IMR-90 (cell line): ENCODE data around the gene ABCF3. TPM values are rescaled to one million over a fixed set of nuclear protein-coding genes. Genes with fewer than 3 reads are reported as not detected.

Experiments
- ATAC-seq: fragments of 200-7000 bp; cut with Tn5 transposase; 2 replicates; pipeline ENCODE4 v1.9.1; 2020; ENCODE audit warnings: low read depth, mild to moderate bottlenecking, moderate library complexity
- BruUV-seq: library from RNA; stranded (reverse); fragments of 400-500 nt; replicated peaks from 2 replicates; lab custom pipeline; 2021; lab: Mats Ljungman, UMichigan
- CTCF ChIA-PET: fragments of 300-600 bp; formaldehyde crosslinking; extraction: SDS; loops from one replicate; lab custom pipeline; 2021; ENCODE audit warnings: antibody characterized with exemption; lab: Yijun Ruan, JAX
- POLR2A ChIA-PET: fragments of 300-600 bp; sonication (Branson Sonifier 250); formaldehyde crosslinking; loops from one replicate; lab custom pipeline; 2022; ENCODE audit warnings: antibody characterized with exemption; ENCODE audit not compliant: unreplicated experiment; lab: Charles Lee
- DNase-seq: peaks from one replicate; pipeline ENCODE4 v3.0.0; 2013
- H2AFZ ChIP-seq: replicated peaks from 2 replicates; pipeline ENCODE3; 2013; ENCODE audit warnings: low read length, mild to moderate bottlenecking; ENCODE audit not compliant: poor library complexity
- H2AK5ac ChIP-seq: 2 replicates; pipeline ENCODE4 v1.6.1; 2013; ENCODE audit warnings: low read depth, low read length, inconsistent platforms
- H2AK9ac ChIP-seq: replicated peaks from 2 replicates; pipeline ENCODE3; 2013; ENCODE audit warnings: mild to moderate bottlenecking, low read depth, low read length, moderate library complexity; ENCODE audit not compliant: poor library complexity
- H2BK120ac ChIP-seq: 2 replicates; pipeline ENCODE4 v1.6.1; 2013; ENCODE audit warnings: low read depth, low read length, inconsistent platforms
- H2BK15ac ChIP-seq: 3 replicates; pipeline ENCODE4 v1.6.1; 2013; ENCODE audit warnings: low read depth, low read length, inconsistent platforms
- H2BK20ac ChIP-seq: 2 replicates; pipeline ENCODE4 v1.6.1; 2013; ENCODE audit warnings: low read depth, mild to moderate bottlenecking, inconsistent platforms, low read length, moderate library complexity
- H2BK5ac ChIP-seq: 2 replicates; pipeline ENCODE4 v1.6.1; 2013; ENCODE audit warnings: mild to moderate bottlenecking, low read depth, low read length, inconsistent platforms; ENCODE audit not compliant: poor library complexity, severe bottlenecking
- H3K14ac ChIP-seq: replicated peaks from 2 replicates; pipeline ENCODE4 v1.6.1; 2013; ENCODE audit warnings: low read depth, low read length, inconsistent platforms
- H3K18ac ChIP-seq: 2 replicates; pipeline ENCODE4 v1.6.1; 2013; ENCODE audit warnings: low read depth, low read length, control low read depth
- H3K23ac ChIP-seq: 2 replicates; pipeline ENCODE4 v1.6.1; 2013; ENCODE audit warnings: low read depth, low read length, inconsistent platforms
- H3K27ac ChIP-seq: 2 replicates; pipeline ENCODE4 v1.5.1; 2013; ENCODE audit warnings: mild to moderate bottlenecking, control low read depth, low read length; ENCODE audit not compliant: insufficient read depth
- H3K27me3 ChIP-seq: 2 replicates; pipeline ENCODE4 v1.6.1; 2013; ENCODE audit warnings: low read length; ENCODE audit not compliant: control insufficient read depth, insufficient read depth
- H3K36me3 ChIP-seq: 2 replicates; pipeline ENCODE4 v1.6.1; 2013; ENCODE audit warnings: low read length, mixed read lengths; ENCODE audit not compliant: control insufficient read depth, insufficient read depth
- H3K4ac ChIP-seq: 2 replicates; pipeline ENCODE4 v1.6.1; 2013; ENCODE audit warnings: low read depth, low read length, inconsistent platforms
- H3K4me1 ChIP-seq: 2 replicates; pipeline ENCODE4 v1.6.1; 2013; ENCODE audit warnings: low read length, mixed read lengths; ENCODE audit not compliant: control insufficient read depth, insufficient read depth
- H3K4me2 ChIP-seq: 2 replicates; pipeline ENCODE4 v1.6.1; 2013; ENCODE audit warnings: low read depth, mild to moderate bottlenecking, control low read depth, low read length, moderate library complexity
- H3K4me3 ChIP-seq: 2 replicates; pipeline ENCODE4 v1.5.1; 2013; ENCODE audit warnings: low read depth, mild to moderate bottlenecking, control low read depth, low read length, moderate library complexity; ENCODE audit not compliant: insufficient read depth
- H3K56ac ChIP-seq: 2 replicates; pipeline ENCODE4 v1.6.1; 2013; ENCODE audit warnings: low read length, inconsistent platforms; ENCODE audit not compliant: insufficient read depth; ENCODE audit errors: extremely low read depth
- H3K79me1 ChIP-seq, 2 experiments: 2 replicates each; pipeline ENCODE4 v1.6.1; 2013; ENCODE audit warnings: low read length in 2 of 2, inconsistent platforms in 1 of 2, low read depth in 1 of 2
- H3K9ac ChIP-seq: 2 replicates; pipeline ENCODE4 v1.6.1; 2013; ENCODE audit warnings: low read depth, low read length, control low read depth
- H3K9me1 ChIP-seq: 2 replicates; pipeline ENCODE4 v1.6.1; 2013; ENCODE audit warnings: low read length, inconsistent platforms; ENCODE audit not compliant: insufficient read depth
- H3K9me3 ChIP-seq: 2 replicates; pipeline ENCODE4 v1.6.1; 2013; ENCODE audit warnings: low read length; ENCODE audit not compliant: control insufficient read depth, insufficient read depth
- H4K20me1 ChIP-seq: 2 replicates; pipeline ENCODE4 v1.6.1; 2013; ENCODE audit warnings: low read length, inconsistent platforms; ENCODE audit not compliant: insufficient read depth
- H4K5ac ChIP-seq: 2 replicates; pipeline ENCODE4 v1.6.1; 2013; ENCODE audit warnings: mild to moderate bottlenecking, low read depth, low read length, control low read depth
- H4K8ac ChIP-seq, 2 experiments: 2 replicates each; pipeline ENCODE4 v1.6.1; 2013; ENCODE audit warnings: low read depth in 2 of 2, low read length in 2 of 2, control low read depth in 1 of 2, inconsistent platforms in 1 of 2
- H4K91ac ChIP-seq: 2 replicates; pipeline ENCODE4 v1.6.1; 2013; ENCODE audit warnings: low read depth, low read length, inconsistent platforms; ENCODE audit not compliant: insufficient read depth
- CEBPB ChIP-seq: IDR thresholded peaks from 2 replicates; pipeline ENCODE4 v1.6.1; 2012; ENCODE audit warnings: low read depth, low read length, improper control_type of control experiment
- CHD1 ChIP-seq: IDR thresholded peaks from 2 replicates; pipeline ENCODE4 v1.6.1; 2012; ENCODE audit warnings: low read depth, low read length, improper control_type of control experiment
- FOS ChIP-seq: fragments of 150-350 bp; IDR thresholded peaks from 2 replicates; pipeline ENCODE4 v1.6.1; 2016; ENCODE audit warnings: low read depth, low read length
- MAFK ChIP-seq: IDR thresholded peaks from 2 replicates; pipeline ENCODE4 v1.6.1; 2012; ENCODE audit warnings: low read depth, low read length, improper control_type of control experiment
- MAZ ChIP-seq: IDR thresholded peaks from 2 replicates; pipeline ENCODE4 v1.6.1; 2012; ENCODE audit warnings: low read depth, mild to moderate bottlenecking, low read length, improper control_type of control experiment, moderate library complexity, borderline replicate concordance
- MXI1 ChIP-seq: IDR thresholded peaks from 2 replicates; pipeline ENCODE4 v1.6.1; 2012; ENCODE audit warnings: low read depth, mild to moderate bottlenecking, low read length, moderate library complexity, borderline replicate concordance
- NFE2L2 ChIP-seq: fragments of 150-350 bp; IDR thresholded peaks from 2 replicates; pipeline ENCODE4 v1.6.1; 2016; ENCODE audit warnings: low read depth, mild to moderate bottlenecking, low read length
- POLR2A ChIP-seq: IDR thresholded peaks from 2 replicates; pipeline ENCODE4 v1.6.1; 2012; ENCODE audit warnings: mild to moderate bottlenecking, low read depth, low read length
- RAD21 ChIP-seq: IDR thresholded peaks from 2 replicates; pipeline ENCODE4 v1.6.1; 2012; ENCODE audit warnings: low read length, improper control_type of control experiment
- RCOR1 ChIP-seq: IDR thresholded peaks from 2 replicates; pipeline ENCODE4 v1.6.1; 2012; ENCODE audit warnings: mild to moderate bottlenecking, low read length, improper control_type of control experiment; ENCODE audit not compliant: insufficient replicate concordance
- RFX5 ChIP-seq: IDR thresholded peaks from 2 replicates; pipeline ENCODE4 v1.8.0; 2012; ENCODE audit warnings: low read depth, mild to moderate bottlenecking, low read length, moderate library complexity
- SMC3 ChIP-seq: fragments of 150-350 bp; IDR thresholded peaks from 2 replicates; pipeline ENCODE4 v1.6.1; 2016; ENCODE audit warnings: low read depth, mild to moderate bottlenecking, antibody characterized with exemption, low read length, moderate library complexity
- dilution Hi-C: fragments of 300-500 bp; cut with HindIII; formaldehyde crosslinking; loops from one replicate; pipeline ENCODE4 v1.14.3; 2018; ENCODE audit warnings: low sequenced_read_pairs; ENCODE audit not compliant: unreplicated experiment
- in situ Hi-C: fragments of 300-500 bp; cut with MboI; formaldehyde crosslinking; loops from 3 replicates; pipeline ENCODE4 v1.14.3; 2019; ENCODE audit warnings: low sequenced_read_pairs, inconsistent platforms, mixed read lengths
- intact Hi-C: fragments of 100-400 bp; cut with micrococcal nuclease; formaldehyde crosslinking; loops from 2 replicates; pipeline ENCODE4 v1.10.0; 2022
- polyA plus RNA-seq, 3 experiments: library from polyadenylated mRNA; depleted of rRNA; stranded (reverse); fragments of >200 nt; gene quantifications; 2 replicates each; pipeline ENCODE4 v1.2.3, GENCODE V29; 2012; ENCODE audit warnings: low replicate concordance in 1 of 3
- total RNA-seq: library from RNA; depleted of rRNA; stranded (reverse); fragments of >200 nt; gene quantifications from 2 replicates; pipeline ENCODE4 v1.2.3, GENCODE V29; 2012
- TF ChIP-seq, protein P1 (sequence below): fragments of 150-350 bp; IDR thresholded peaks from 2 replicates; pipeline ENCODE4 v1.6.1; 2017; ENCODE audit warnings: mild to moderate bottlenecking, antibody characterized with exemption, low read length, low read depth
- TF ChIP-seq, protein P2 (sequence below): conservative IDR thresholded peaks from 2 replicates; pipeline ENCODE4 v1.5.1; 2012; ENCODE audit warnings: mild to moderate bottlenecking, low read depth, low read length, improper control_type of control experiment
- TF ChIP-seq, protein P3 (sequence below): fragments of 150-350 bp; IDR thresholded peaks from 2 replicates; pipeline ENCODE4 v1.6.1; 2016; ENCODE audit warnings: low read depth, mild to moderate bottlenecking, low read length, moderate library complexity, borderline replicate concordance

ABCF3 gene
- total and polyA plus RNA-seq, 2 of the 4 experiments (the other 2 are of a cell fraction), result 36.9 to 59.2 TPM

- in situ Hi-C loops (no loop called here), dilution Hi-C loops (no loop called here), intact Hi-C loops (no loop called here)
- H2AK5ac ChIP-seq, result peak overlapping the region; percentile 94
- ChIA-PET CTCF (no interaction called here), POLR2A (no interaction called here)
- H3K79me1 ChIP-seq, result peaks cover 9 to 70% of the 10 kb centered on the region in 2 experiments; a peak in 3 of 4 replicates
- H3K4me2 ChIP-seq, result peak overlapping the region; percentile 96
- peaks cover 17% of the 10 kb centered on the region; the same call in 1 of the 2 replicates for H3K9me1 ChIP-seq
- H4K20me1 ChIP-seq, result peaks cover 60% of the 10 kb centered on the region
- peak overlapping the region; percentile 78 for H3K18ac ChIP-seq
- H2AFZ ChIP-seq, result no peak overlapping the region
- H4K91ac ChIP-seq, result peak overlapping the region; percentile 94
- H3K4ac ChIP-seq, result peak overlapping the region; percentile 96
- no peaks in the 10 kb centered on the region for H3K9me3 ChIP-seq
- H3K14ac ChIP-seq, result peak overlapping the region; percentile 97
- H3K36me3 ChIP-seq, result peaks cover 6% of the 10 kb centered on the region; the same call in 1 of the 2 replicates
- H3K27ac ChIP-seq, result peak overlapping the region; percentile 96
- peak overlapping the region; percentile 71 for H4K5ac ChIP-seq
- H2AK9ac ChIP-seq, result peak overlapping the region; percentile 97
- DNase-seq, result no peak
- H3K23ac ChIP-seq, result peak overlapping the region; percentile 93
- H2BK120ac ChIP-seq, result peak overlapping the region; percentile 76; the same call in 1 of the 2 replicates
- H2BK20ac ChIP-seq, result no peak overlapping the region
- BruUV-seq, result no TSS peak
- H3K27me3 ChIP-seq, result no peaks in the 10 kb centered on the region
- no peak for ATAC-seq
- H4K8ac ChIP-seq, result peak overlapping the region; percentile 63 to 83; a peak in 3 of 4 replicates
- peak overlapping the region; percentile 92 for H3K56ac ChIP-seq
- H3K9ac ChIP-seq, result peak overlapping the region; percentile 98
- H2BK15ac ChIP-seq, result peak overlapping the region; percentile 86; the same call in 1 of the 3 replicates
- TF ChIP-seq SMC3 (no peak), CHD1 (no peak), POLR2A (no peak), NFE2L2 (no peak), MAZ (no peak), RCOR1 (no peak), RAD21 (no peak), FOS (no peak), RFX5 (no peak), MXI1 (no peak), CEBPB (no peak), MAFK (no peak)
- TF ChIP-seq, protein P1, sequence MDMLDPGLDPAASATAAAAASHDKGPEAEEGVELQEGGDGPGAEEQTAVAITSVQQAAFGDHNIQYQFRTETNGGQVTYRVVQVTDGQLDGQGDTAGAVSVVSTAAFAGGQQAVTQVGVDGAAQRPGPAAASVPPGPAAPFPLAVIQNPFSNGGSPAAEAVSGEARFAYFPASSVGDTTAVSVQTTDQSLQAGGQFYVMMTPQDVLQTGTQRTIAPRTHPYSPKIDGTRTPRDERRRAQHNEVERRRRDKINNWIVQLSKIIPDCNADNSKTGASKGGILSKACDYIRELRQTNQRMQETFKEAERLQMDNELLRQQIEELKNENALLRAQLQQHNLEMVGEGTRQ, result no peak
- TF ChIP-seq, protein P2, sequence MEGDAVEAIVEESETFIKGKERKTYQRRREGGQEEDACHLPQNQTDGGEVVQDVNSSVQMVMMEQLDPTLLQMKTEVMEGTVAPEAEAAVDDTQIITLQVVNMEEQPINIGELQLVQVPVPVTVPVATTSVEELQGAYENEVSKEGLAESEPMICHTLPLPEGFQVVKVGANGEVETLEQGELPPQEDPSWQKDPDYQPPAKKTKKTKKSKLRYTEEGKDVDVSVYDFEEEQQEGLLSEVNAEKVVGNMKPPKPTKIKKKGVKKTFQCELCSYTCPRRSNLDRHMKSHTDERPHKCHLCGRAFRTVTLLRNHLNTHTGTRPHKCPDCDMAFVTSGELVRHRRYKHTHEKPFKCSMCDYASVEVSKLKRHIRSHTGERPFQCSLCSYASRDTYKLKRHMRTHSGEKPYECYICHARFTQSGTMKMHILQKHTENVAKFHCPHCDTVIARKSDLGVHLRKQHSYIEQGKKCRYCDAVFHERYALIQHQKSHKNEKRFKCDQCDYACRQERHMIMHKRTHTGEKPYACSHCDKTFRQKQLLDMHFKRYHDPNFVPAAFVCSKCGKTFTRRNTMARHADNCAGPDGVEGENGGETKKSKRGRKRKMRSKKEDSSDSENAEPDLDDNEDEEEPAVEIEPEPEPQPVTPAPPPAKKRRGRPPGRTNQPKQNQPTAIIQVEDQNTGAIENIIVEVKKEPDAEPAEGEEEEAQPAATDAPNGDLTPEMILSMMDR, result no peak
- TF ChIP-seq, protein P3, sequence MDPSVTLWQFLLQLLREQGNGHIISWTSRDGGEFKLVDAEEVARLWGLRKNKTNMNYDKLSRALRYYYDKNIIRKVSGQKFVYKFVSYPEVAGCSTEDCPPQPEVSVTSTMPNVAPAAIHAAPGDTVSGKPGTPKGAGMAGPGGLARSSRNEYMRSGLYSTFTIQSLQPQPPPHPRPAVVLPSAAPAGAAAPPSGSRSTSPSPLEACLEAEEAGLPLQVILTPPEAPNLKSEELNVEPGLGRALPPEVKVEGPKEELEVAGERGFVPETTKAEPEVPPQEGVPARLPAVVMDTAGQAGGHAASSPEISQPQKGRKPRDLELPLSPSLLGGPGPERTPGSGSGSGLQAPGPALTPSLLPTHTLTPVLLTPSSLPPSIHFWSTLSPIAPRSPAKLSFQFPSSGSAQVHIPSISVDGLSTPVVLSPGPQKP, result no peak
- peak overlapping the region; percentile 99 for H3K4me3 ChIP-seq
- peak overlapping the region; percentile 94 for H2BK5ac ChIP-seq
- H3K4me1 ChIP-seq, result peaks cover 16% of the 10 kb centered on the region
Observed at GRCh38 chr3:184157206-184157605, 28.8 kb upstream of the ABCF3 start.
